Suprapubic skin (tissue), 4 donors: ENCODE results near the gene ASPA.

Source experiments
- EP300 ChIP-seq: sonication (generic); formaldehyde crosslinking; IDR thresholded peaks from one replicate; pipeline ENCODE4 v1.6.1; 2017; ENCODE audit warnings: antibody characterized with exemption
- POLR2A ChIP-seq, 2 donors: fragments of 450-650 bp; IDR thresholded peaks; one replicate each; pipeline ENCODE4 v1.6.1; 2017; ENCODE audit warnings: antibody characterized with exemption in 2 of 2, mild to moderate bottlenecking in 2 of 2, moderate library complexity in 2 of 2
- POLR2AphosphoS5 ChIP-seq, 3 donors: sonication (generic); formaldehyde crosslinking; IDR thresholded peaks; one replicate each; pipeline ENCODE4 v1.6.1; 2017; ENCODE audit warnings: antibody characterized with exemption in 3 of 3
- TF ChIP-seq, protein P1 (sequence below), 2 donors: fragments of 200-600 bp in 1 of 2; fragments of 450-650 bp in 1 of 2; sonication (generic) in 1 of 2; IDR thresholded peaks; one replicate each; pipeline ENCODE4 v1.5.1; 2016 to 2019; ENCODE audit warnings: antibody characterized with exemption in 2 of 2, mild to moderate bottlenecking in 1 of 2, moderate library complexity in 1 of 2

DNA sequence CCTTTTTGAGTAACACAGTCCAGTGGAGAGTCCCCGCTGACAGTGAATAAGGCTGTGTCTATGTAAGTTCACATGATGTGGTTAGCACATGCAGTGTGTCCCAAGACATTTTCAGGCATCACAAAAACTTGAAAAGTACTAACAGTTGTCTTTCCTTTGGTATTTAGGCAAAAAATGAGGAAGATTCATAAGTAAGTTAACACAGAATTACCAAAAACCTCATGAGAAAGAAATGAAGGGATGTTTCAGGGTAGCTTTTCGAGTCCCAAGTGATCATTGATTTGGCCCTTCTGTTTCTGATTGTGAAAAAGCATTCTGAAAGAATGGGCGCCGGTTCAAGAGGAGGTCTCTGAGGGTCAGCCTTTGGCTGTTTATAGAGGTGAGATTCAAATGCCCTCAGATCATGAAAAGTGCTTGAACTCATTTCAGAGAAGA lies 529 bp upstream of the ASPA start:
- TF ChIP-seq POLR2AphosphoS5 (IDR thresholded peaks at IDR 0.05) = no peak
- no peak for TF ChIP-seq EP300
- TF ChIP-seq, protein P1, sequence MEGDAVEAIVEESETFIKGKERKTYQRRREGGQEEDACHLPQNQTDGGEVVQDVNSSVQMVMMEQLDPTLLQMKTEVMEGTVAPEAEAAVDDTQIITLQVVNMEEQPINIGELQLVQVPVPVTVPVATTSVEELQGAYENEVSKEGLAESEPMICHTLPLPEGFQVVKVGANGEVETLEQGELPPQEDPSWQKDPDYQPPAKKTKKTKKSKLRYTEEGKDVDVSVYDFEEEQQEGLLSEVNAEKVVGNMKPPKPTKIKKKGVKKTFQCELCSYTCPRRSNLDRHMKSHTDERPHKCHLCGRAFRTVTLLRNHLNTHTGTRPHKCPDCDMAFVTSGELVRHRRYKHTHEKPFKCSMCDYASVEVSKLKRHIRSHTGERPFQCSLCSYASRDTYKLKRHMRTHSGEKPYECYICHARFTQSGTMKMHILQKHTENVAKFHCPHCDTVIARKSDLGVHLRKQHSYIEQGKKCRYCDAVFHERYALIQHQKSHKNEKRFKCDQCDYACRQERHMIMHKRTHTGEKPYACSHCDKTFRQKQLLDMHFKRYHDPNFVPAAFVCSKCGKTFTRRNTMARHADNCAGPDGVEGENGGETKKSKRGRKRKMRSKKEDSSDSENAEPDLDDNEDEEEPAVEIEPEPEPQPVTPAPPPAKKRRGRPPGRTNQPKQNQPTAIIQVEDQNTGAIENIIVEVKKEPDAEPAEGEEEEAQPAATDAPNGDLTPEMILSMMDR (IDR thresholded peaks at IDR 0.05) = no peak
- no peak for TF ChIP-seq POLR2A (IDR thresholded peaks at IDR 0.05)
